Breast epithelium (tissue), 3 donors: ENCODE results near the gene MIGA2.

ENCODE experiments used
- CTCF ChIP-seq, 3 donors: fragments of 450-650 bp; IDR thresholded peaks; one replicate each; pipeline ENCODE4 v1.5.1; 2016 to 2017; ENCODE audit warnings: antibody characterized with exemption in 3 of 3, mild to moderate bottlenecking in 3 of 3, moderate library complexity in 3 of 3
- POLR2A ChIP-seq: fragments of 450-650 bp; IDR thresholded peaks from one replicate; pipeline ENCODE4 v1.6.1; 2016; ENCODE audit warnings: antibody characterized with exemption, mild to moderate bottlenecking, moderate library complexity
- POLR2AphosphoS5 ChIP-seq, 3 donors: sonication (generic); formaldehyde crosslinking; IDR thresholded peaks; one replicate each; pipeline ENCODE4 v1.6.1; 2017; ENCODE audit warnings: antibody characterized with exemption in 3 of 3

- TF ChIP-seq CTCF (IDR thresholded peaks at IDR 0.05) (no peak), POLR2A (no peak), POLR2AphosphoS5 (IDR thresholded peaks at IDR 0.05) (no peak)
These were observed 58.8 kb downstream of the MIGA2 start for GRCh38 chr9:129095170-129095667.
